GM12874 (cell line): ENCODE results near the gene IFIT5.
A peak's percentile ranks its signal among the peaks of the same experiment; 100 is the strongest.

Experiments
- TF ChIP-seq, protein P1 (sequence below): IDR thresholded peaks from 2 replicates; pipeline ENCODE4 v1.5.1; 2011; ENCODE audit warnings: low read depth, mild to moderate bottlenecking, control low read depth, low read length, moderate library complexity; ENCODE audit not compliant: insufficient read depth

IFIT5 gene

DNA sequence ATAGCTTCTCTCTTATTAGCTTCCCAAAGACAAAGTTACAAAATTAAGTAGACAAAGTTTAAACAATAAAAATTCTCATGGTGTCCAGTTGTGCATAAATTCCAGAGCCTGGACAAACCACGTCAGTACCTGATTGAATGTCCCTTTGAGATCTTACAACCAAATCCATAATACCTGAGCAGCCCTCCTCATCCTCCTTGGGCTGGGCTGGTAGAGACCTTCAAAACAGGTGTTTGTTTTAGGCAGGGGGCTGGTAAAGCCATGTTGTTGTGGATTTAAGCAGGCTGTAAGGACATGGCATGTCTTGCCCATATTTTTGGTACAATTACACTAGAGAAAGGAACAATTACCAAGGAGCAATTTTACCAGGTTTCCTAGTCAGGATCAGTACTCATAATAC, 2.1 kb downstream of the IFIT5 start:
- TF ChIP-seq, protein P1, sequence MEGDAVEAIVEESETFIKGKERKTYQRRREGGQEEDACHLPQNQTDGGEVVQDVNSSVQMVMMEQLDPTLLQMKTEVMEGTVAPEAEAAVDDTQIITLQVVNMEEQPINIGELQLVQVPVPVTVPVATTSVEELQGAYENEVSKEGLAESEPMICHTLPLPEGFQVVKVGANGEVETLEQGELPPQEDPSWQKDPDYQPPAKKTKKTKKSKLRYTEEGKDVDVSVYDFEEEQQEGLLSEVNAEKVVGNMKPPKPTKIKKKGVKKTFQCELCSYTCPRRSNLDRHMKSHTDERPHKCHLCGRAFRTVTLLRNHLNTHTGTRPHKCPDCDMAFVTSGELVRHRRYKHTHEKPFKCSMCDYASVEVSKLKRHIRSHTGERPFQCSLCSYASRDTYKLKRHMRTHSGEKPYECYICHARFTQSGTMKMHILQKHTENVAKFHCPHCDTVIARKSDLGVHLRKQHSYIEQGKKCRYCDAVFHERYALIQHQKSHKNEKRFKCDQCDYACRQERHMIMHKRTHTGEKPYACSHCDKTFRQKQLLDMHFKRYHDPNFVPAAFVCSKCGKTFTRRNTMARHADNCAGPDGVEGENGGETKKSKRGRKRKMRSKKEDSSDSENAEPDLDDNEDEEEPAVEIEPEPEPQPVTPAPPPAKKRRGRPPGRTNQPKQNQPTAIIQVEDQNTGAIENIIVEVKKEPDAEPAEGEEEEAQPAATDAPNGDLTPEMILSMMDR: no peak

DNA sequence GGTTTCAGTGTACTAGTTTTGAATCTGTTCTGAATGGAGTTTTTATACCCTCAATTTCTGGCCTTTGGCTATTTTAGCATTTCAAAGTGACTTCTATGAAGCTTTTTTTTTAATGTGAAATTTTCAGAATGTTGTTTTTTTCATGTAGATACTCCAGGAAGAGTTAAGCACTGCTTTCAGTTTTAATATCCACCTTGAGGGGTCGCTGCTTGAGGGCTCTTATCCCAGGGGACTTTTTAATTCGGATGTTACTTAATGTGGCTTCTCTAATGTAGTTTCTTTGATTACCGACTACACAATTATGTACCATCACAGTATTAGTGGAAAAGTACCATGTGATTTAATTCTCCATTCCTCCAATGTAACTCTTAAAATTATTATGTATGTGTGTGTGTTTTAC, 5.2 kb downstream of the IFIT5 start:
- TF ChIP-seq, protein P1: peak; percentile 44; the same call in 1 of the 2 replicates

DNA sequence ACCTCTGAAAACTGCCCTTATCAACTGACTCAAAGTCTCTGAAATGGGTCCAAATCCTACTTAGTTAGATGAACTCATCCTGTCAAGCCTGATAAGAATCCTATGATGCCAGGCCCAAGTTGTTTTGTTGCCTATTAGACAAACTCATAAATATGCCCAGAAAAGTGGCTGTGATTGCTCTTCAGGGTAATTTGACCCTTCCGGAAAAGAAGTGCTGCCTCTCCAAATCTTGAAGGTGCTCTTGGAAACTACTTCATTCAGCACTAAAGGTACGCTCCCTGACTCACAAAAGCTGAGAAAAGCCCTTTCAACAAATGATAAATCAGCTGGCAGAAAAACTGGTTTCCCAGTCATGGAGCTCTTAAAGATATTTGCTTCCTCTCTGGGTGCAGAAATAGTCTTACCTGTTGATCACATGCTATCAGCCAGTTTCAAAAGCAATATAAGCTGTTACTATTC, 6.7 kb downstream of the IFIT5 start:
- TF ChIP-seq, protein P1: no peak

DNA sequence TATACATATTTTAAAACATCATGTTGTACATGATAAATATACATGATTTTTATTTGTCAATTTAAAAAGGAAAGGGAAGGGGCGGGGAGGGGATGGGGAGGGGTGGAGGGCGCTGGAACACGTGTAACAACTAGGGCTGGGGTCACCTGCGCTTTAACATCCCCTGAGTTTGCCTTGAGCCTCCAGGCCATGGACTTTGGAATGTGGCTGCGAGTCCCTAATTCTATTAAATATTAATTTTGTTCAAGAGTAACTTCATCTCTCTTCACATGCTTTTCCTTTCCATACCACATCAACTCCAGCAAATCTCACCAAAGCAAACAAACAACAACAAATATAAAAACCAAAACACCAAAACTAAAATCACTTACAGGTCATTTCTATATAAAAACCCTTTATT, 10.6 kb downstream of the IFIT5 start:
- TF ChIP-seq, protein P1: no peak

DNA sequence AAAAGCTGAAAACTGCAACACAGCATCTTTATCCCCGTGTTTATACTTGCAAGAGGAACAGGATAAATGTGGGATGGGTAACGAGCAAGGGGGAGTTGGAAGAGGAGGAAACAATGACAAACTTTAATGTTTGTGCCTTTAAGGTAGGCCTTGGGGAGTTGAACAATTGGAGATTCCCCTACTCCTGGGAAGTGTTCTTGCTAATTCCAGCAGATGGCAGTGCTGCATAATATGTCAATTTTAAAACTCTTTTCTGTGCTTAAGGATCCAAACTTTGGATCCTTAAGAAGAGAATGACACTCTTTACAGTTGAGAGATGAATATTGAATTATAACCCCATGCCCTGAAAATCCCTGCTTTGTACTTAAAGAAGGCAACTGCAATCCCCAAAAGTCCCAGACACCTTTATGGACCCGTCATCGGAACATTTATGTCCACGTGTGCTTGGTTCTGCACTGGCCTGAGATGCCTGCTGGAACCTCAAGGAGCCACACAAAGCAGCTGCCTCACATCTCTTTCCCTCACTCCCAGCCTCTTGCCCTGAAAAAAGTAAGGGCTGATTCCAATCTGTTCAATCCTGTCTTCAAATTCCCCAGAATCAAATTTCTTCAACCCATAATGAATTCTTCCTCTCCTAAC, 12.0 kb downstream of the IFIT5 start:
- TF ChIP-seq, protein P1: peak; percentile 67

DNA sequence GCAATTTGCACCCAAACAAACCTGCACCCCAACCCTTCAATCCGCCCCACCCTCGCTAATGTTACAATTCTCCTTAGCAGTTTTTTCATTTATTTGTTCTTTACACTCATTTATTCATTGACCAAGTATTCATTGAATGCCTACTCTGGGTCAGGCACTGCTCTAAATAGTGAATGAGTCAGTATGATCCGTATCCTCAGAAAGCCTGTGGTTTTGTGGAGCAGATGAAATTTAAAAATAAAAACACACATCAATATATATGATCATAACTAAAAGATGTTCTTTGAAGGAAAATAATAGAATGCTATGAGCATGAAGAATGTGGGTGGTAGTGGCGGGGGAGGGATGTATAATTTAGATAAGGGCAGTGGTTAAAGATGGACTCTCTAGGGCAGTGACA, 13.3 kb downstream of the IFIT5 start:
- TF ChIP-seq, protein P1: no peak

DNA sequence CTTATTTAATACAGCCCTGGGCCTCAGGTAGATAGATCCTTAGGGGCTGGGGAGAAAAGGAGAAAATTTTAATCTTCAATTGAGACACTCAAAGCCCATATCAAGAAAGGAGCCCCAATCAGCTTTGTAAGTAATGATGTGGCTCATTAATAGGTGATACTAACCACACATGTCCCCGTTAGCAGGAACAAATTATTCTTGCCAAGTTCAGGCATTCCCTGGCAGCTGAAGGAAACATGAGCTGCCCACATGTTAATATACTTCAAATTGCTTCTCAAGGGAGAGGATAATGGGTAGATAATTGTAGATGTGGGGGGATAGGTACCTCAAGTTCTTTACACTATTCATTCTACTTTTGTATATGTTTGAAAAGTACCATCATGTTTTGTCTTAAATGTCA, 14.5 kb downstream of the IFIT5 start:
- TF ChIP-seq, protein P1: no peak

DNA sequence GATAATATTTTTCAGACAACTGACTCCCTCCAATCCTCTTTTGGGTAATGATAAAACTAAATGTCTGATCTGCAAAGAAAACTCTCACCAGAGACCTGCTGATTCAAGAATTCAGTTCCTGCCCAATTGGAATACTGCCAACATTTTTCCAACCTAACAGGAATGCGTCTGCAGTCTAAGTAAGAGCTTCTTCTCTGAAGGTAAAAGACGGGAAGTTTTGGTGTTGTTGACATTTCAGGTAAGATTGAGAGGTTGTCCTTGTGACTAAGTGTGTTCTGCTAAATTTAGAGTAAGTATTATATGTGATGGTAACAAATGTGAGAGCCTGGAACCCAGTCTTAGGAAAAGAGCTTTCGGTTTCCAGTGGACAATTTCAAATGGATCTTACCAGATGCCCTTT, 17.6 kb downstream of the IFIT5 start:
- TF ChIP-seq, protein P1: no peak
